Activated effector memory CD4-positive, alpha-beta T cell treated with anti-CD3 and anti-CD28 coated beads, Interleukin-2, amount 50 U/mL, for 16 hours (primary cell): ENCODE data around the gene CNN2.

ENCODE experiments used
- DNase-seq: peaks from one replicate; pipeline ENCODE4 v3.0.0-alpha.2; 2020

Gene CNN2

GRCh38 chr19:1025960-1026782, at the start of gene CNN2:
TSS of gene CNN2 (plus strand) at chr19:1026608. CDS start at chr19:1026662, 54 bp downstream.
- peak; percentile 91 for DNase-seq

- no peak for DNase-seq
Measured at GRCh38 chr19:977058-977464, 49.3 kb upstream of the CNN2 start.

- no peak for DNase-seq
Measured at GRCh38 chr19:979318-979741, 47.1 kb upstream of the CNN2 start.

- no peak for DNase-seq
Measured at GRCh38 chr19:980133-980998, 46.0 kb upstream of the CNN2 start.

GRCh38 chr19:982567-983170, 43.7 kb upstream of the CNN2 start:
- DNase-seq = peak; percentile 92

- peak; percentile 97 for DNase-seq
Measured at GRCh38 chr19:984165-984967, 42.0 kb upstream of the CNN2 start, which contains the start of gene WDR18. TSS of gene WDR18 (plus strand) at chr19:984345. CDS start at chr19:984354, 9 bp downstream.

GRCh38 chr19:986083-986482, 40.3 kb upstream of the CNN2 start:
- DNase-seq = no peak

GRCh38 chr19:988081-988480, 38.3 kb upstream of the CNN2 start:
- no peak for DNase-seq

- DNase-seq = no peak
Measured at GRCh38 chr19:988510-988909, 37.9 kb upstream of the CNN2 start.

- no peak for DNase-seq
Measured at GRCh38 chr19:989381-990081, 36.9 kb upstream of the CNN2 start.

- no peak for DNase-seq
Measured at GRCh38 chr19:990119-990571, 36.3 kb upstream of the CNN2 start.

GRCh38 chr19:990746-991145, 35.7 kb upstream of the CNN2 start:
- no peak for DNase-seq

- DNase-seq = peak; percentile 81
Measured at GRCh38 chr19:991174-991931, 35.1 kb upstream of the CNN2 start.

GRCh38 chr19:991932-992669, 34.3 kb upstream of the CNN2 start:
- DNase-seq = no peak

GRCh38 chr19:992670-993055, 33.7 kb upstream of the CNN2 start:
- DNase-seq = no peak

- DNase-seq = no peak
Measured at GRCh38 chr19:993361-993830, 33.0 kb upstream of the CNN2 start.

GRCh38 chr19:993831-994393, 32.5 kb upstream of the CNN2 start:
- DNase-seq = no peak

- no peak for DNase-seq
Measured at GRCh38 chr19:994516-994915, 31.9 kb upstream of the CNN2 start.

GRCh38 chr19:995051-995827, 31.2 kb upstream of the CNN2 start:
- no peak for DNase-seq
